22Rv1 (cell line): ENCODE measurements around the gene JHY.

Source experiments
- CTCF ChIP-seq: fragments of 450-650 bp; IDR thresholded peaks from 2 replicates; pipeline ENCODE4 v1.5.1; 2017; ENCODE audit warnings: mild to moderate bottlenecking
- ZFX ChIP-seq: fragments of 450-650 bp; IDR thresholded peaks from 2 replicates; pipeline ENCODE4 v1.6.1; 2017; ENCODE audit warnings: antibody characterized with exemption, borderline replicate concordance

DNA sequence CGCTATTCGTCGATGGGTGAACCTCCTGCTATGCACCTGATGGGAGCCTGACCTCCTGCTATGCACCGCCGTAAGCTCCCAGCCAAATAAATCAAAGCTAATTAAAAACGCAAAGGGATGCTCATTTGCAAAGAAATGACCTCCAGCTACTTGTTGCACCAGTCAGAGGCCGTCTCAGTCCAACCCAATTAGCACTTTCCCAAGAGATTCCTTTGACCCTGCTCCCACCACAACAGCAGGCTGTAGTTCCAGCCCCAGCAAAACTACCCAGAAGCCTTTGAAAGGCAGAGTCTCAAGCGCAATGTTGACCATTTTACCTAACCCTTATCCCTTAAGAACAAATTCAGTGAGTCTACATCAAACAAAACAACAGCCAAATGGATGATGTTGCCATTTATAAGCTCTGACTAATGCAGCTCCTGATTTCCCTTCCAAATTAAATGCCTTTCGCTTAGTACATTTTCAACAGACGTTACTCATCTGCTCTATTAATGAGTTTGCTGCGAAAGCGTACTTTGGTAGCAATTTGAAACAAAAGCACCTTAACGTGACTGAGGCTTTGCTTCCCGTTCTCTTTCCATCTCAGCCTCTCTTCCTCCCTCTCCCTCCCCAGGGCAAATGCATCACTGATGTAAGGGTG lies 116.3 kb downstream of the JHY start:
- TF ChIP-seq CTCF (no peak), ZFX (no peak)
